ENCODE measurements around the gene LRRC45. TPM values are rescaled to one million over a fixed set of nuclear protein-coding genes. Genes with fewer than 3 reads are reported as not detected.

The LRRC45 gene
- total RNA-seq, 3 donors from 2014 or later (not counting 1 experiment from before 2014, with no cell fraction given) = 15.9 to 21.6 (median 16.8) TPM

GRCh38 chr17:82008941-82009405 is 14.1 kb upstream of the LRRC45 start:
- H3K9me3 Mint-ChIP-seq = no peaks in the 10 kb centered on the region
- Histone ChIP-seq H3K4me1 (ENCODE audit: control insufficient read depth, insufficient read depth, low read length) (no peaks in the 10 kb centered on the region), H3K27me3 (ENCODE audit: control insufficient read depth, insufficient read depth, low read length) (no peaks in the 10 kb centered on the region)

GRCh38 chr17:82009413-82009812 is 13.7 kb upstream of the LRRC45 start:
- no peak for TF ChIP-seq CTCF (IDR thresholded peaks at IDR 0.05)
- no peaks in the 10 kb centered on the region for H3K36me3 ChIP-seq (ENCODE audit: control insufficient read depth, insufficient read depth, low read length)
- WGBS (ENCODE audit: insufficient coverage) = 76% methylated on average over 15 of the region's 15 CpGs
- no peaks in the 10 kb centered on the region for H3K27me3 ChIP-seq (ENCODE audit: control insufficient read depth, insufficient read depth, low read length)
- H3K4me3 Mint-ChIP-seq = no peak overlapping the region
- ATAC-seq (no peak), DNase-seq (no peak)
- H3K27ac ChIP-seq (ENCODE audit: low read length) = no peak overlapping the region
- no peaks in the 10 kb centered on the region for H3K9me3 ChIP-seq (ENCODE audit: control insufficient read depth, insufficient read depth, low read length)
- no peaks in the 10 kb centered on the region for H3K27me3 Mint-ChIP-seq (ENCODE audit: low read depth in 2 of 2)
- no peaks in the 10 kb centered on the region for H3K4me1 Mint-ChIP-seq
- no peak overlapping the region for H3K4me3 ChIP-seq (ENCODE audit: low read length)
- no peaks in the 10 kb centered on the region for H3K36me3 Mint-ChIP-seq
- H3K9me3 Mint-ChIP-seq = no peaks in the 10 kb centered on the region
- no peak overlapping the region for H3K27ac Mint-ChIP-seq
- intact Hi-C loops (cut with micrococcal nuclease) = no loop called here
- no peaks in the 10 kb centered on the region for H3K4me1 ChIP-seq (ENCODE audit: control insufficient read depth, insufficient read depth, low read length)

More at GRCh38 chr17:82008941-82009405, 14.1 kb upstream of the LRRC45 start:
- 91% methylated on average over 28 of the region's 28 CpGs for WGBS (ENCODE audit: insufficient coverage)
- no peak overlapping the region for H3K27ac ChIP-seq (ENCODE audit: low read length)
- H3K4me1 Mint-ChIP-seq = no peaks in the 10 kb centered on the region
- H3K9me3 ChIP-seq (ENCODE audit: control insufficient read depth, insufficient read depth, low read length) = no peaks in the 10 kb centered on the region
- DNase-seq = no peak
- ATAC-seq = no peak
- no peaks in the 10 kb centered on the region for H3K36me3 Mint-ChIP-seq
- no peaks in the 10 kb centered on the region for H3K36me3 ChIP-seq (ENCODE audit: control insufficient read depth, insufficient read depth, low read length)
- no peak overlapping the region for H3K4me3 Mint-ChIP-seq
- no peak for TF ChIP-seq CTCF (IDR thresholded peaks at IDR 0.05)
- no peak overlapping the region for H3K4me3 ChIP-seq (ENCODE audit: low read length)
- no peaks in the 10 kb centered on the region for H3K27me3 Mint-ChIP-seq (ENCODE audit: low read depth in 2 of 2)
- no peak overlapping the region for H3K27ac Mint-ChIP-seq
- intact Hi-C loops (cut with micrococcal nuclease) = no loop called here

- intact Hi-C loops (cut with micrococcal nuclease) = no loop called here
Observed at GRCh38 chr17:82010575-82011525, 12.3 kb upstream of the LRRC45 start.

More at GRCh38 chr17:82010575-82011525, 12.3 kb upstream of the LRRC45 start:
- H3K4me1 Mint-ChIP-seq = no peaks in the 10 kb centered on the region
- ATAC-seq = no peak
- no peaks in the 10 kb centered on the region for H3K27me3 ChIP-seq (ENCODE audit: control insufficient read depth, insufficient read depth, low read length)
- H3K4me3 Mint-ChIP-seq = no peak overlapping the region
- no peaks in the 10 kb centered on the region for H3K36me3 Mint-ChIP-seq
- TF ChIP-seq CTCF (IDR thresholded peaks at IDR 0.05) = no peak
- DNase-seq = no peak
- no peaks in the 10 kb centered on the region for H3K9me3 ChIP-seq (ENCODE audit: control insufficient read depth, insufficient read depth, low read length)
- no peaks in the 10 kb centered on the region for H3K36me3 ChIP-seq (ENCODE audit: control insufficient read depth, insufficient read depth, low read length)
- no peak overlapping the region for H3K27ac ChIP-seq (ENCODE audit: low read length)
- H3K4me3 ChIP-seq (ENCODE audit: low read length) = no peak overlapping the region
- no peaks in the 10 kb centered on the region for H3K27me3 Mint-ChIP-seq (ENCODE audit: low read depth in 2 of 2)
- no peaks in the 10 kb centered on the region for H3K4me1 ChIP-seq (ENCODE audit: control insufficient read depth, insufficient read depth, low read length)
- H3K9me3 Mint-ChIP-seq = no peaks in the 10 kb centered on the region
- 93% methylated on average over 37 of the region's 39 CpGs for WGBS (ENCODE audit: insufficient coverage)
- H3K27ac Mint-ChIP-seq = no peak overlapping the region

All from natural killer cell (primary cell).